Loucy (cell line): ENCODE measurements around the gene SLC39A2.

Experiments
- CTCF ChIP-seq: fragments of 200-600 bp; sonication (generic); conservative IDR thresholded peaks from 2 replicates; pipeline ENCODE4 v1.5.1; 2014; ENCODE audit warnings: mild to moderate bottlenecking, antibody characterized with exemption, low read length
- EZH2phosphoT487 ChIP-seq: fragments of 200-600 bp; IDR thresholded peaks from 2 replicates; pipeline ENCODE4 v1.6.1; 2018; ENCODE audit warnings: antibody characterized with exemption, mild to moderate bottlenecking, moderate library complexity, borderline replicate concordance

DNA sequence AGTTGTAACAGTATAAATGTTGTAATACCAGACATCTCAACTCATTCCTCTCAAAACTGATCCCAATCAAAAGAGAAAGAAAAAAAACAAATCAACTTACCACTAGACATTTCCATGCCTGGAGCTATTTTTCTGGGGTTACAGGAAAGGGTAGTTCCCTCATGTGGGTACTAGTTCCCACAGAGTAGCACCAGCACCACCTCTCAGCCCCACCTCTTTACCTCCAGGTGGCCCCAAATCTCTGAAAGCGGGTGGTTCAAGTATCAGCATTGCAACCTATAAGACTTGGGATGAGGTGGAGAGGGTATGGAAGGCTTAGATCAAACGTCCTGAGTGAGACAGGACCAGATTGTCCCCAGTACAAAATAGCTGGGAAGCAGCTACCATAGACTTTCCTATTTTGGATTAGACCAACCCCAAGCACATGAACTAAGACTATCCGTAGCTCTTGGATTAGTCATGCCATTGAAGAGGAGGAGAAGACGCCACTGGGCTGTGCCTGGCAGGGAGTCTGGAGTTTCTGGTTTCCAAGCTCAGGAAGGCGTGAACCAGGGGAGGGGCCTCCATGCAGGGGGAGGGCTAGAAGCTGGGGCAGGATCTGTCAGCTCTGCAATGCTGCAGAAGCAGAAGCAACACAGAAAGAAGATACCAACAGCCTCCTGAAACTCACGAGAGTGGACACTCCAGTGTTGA is at the start of gene SLC39A2:
- TF ChIP-seq CTCF (no peak), EZH2phosphoT487 (no peak)
